Stimulated activated CD4-positive, alpha-beta T cell treated with anti-CD3 and anti-CD28 coated beads, Interleukin-1b, Interleukin-23, amount 100 ng/mL, for 4 hours (primary cell): Measurements from ENCODE around the gene ZNF263.

ENCODE experiments used
- DNase-seq, 2 donors: peaks; one replicate each; pipeline ENCODE4 v3.0.0-alpha.2; 2020; ENCODE audit warnings: low read depth in 2 of 2

The ZNF263 gene

GRCh38 chr16:3282730-3283542, at the start of gene ZNF263:
ZNF263 (plus strand) TSS chr16:3283491; CDS start chr16:3283819, 328 bp downstream.
- peak; percentile 87 for DNase-seq

GRCh38 chr16:3234543-3234856, 48.8 kb upstream of the ZNF263 start:
- DNase-seq: no peak

GRCh38 chr16:3234857-3235561, 48.3 kb upstream of the ZNF263 start, which contains the start of gene ZNF200:
ZNF200 (minus strand) TSS chr16:3235158; CDS start chr16:3233755, 1,403 bp downstream.
- DNase-seq: peak; percentile 83 to 87

GRCh38 chr16:3235856-3236669, 47.2 kb upstream of the ZNF263 start:
- peak in 1 of 2 donors; percentile 14 for DNase-seq

GRCh38 chr16:3241761-3242160, 41.5 kb upstream of the ZNF263 start:
- no peak for DNase-seq

- no peak for DNase-seq
Observed at GRCh38 chr16:3242709-3243108, 40.6 kb upstream of the ZNF263 start.

GRCh38 chr16:3243882-3244281, 39.4 kb upstream of the ZNF263 start:
- no peak for DNase-seq

- no peak for DNase-seq
Observed at GRCh38 chr16:3246002-3246401, 37.3 kb upstream of the ZNF263 start.

- no peak for DNase-seq
Observed at GRCh38 chr16:3246876-3247275, 36.4 kb upstream of the ZNF263 start.

GRCh38 chr16:3248596-3248995, 34.7 kb upstream of the ZNF263 start:
- no peak for DNase-seq

GRCh38 chr16:3249020-3249419, 34.3 kb upstream of the ZNF263 start:
- DNase-seq: no peak

GRCh38 chr16:3249451-3249850, 33.8 kb upstream of the ZNF263 start:
- no peak for DNase-seq

GRCh38 chr16:3252967-3253366, 30.3 kb upstream of the ZNF263 start:
- no peak for DNase-seq

GRCh38 chr16:3254309-3254708, 29.0 kb upstream of the ZNF263 start:
- no peak for DNase-seq

GRCh38 chr16:3256146-3256865, 27.0 kb upstream of the ZNF263 start, which contains the start of gene MEFV:
MEFV (minus strand) TSS chr16:3256633; CDS start chr16:3256587, 46 bp downstream.
- no peak for DNase-seq

- DNase-seq: no peak
Observed at GRCh38 chr16:3256866-3257465, 26.3 kb upstream of the ZNF263 start.

- DNase-seq: no peak
Observed at GRCh38 chr16:3259836-3260235, 23.5 kb upstream of the ZNF263 start.

- DNase-seq: no peak
Observed at GRCh38 chr16:3262517-3262916, 20.8 kb upstream of the ZNF263 start.

GRCh38 chr16:3264137-3265036, 18.9 kb upstream of the ZNF263 start:
- peak; percentile 92 to 98 for DNase-seq
